ENCODE data around the gene SNX8. TPM values are rescaled to one million over a fixed set of nuclear protein-coding genes. Genes with fewer than 3 reads are reported as not detected.
"Not testable (repeated sequence)": the region's sequence is repeated elsewhere in the genome, so short reads cannot be mapped to it uniquely, and the experiment has no call there.

Gene SNX8
- total and polyA plus RNA-seq, 7 experiments from 2014 or later = 4.7 to 31.5 (median 9.4) TPM

GRCh38 chr7:2270495-2270894 is 43.7 kb downstream of the SNX8 start:
- Mint-ChIP-seq H3K4me3 (no peak overlapping the region), H3K9me3 (no peaks in the 10 kb centered on the region), H3K36me3 (peaks cover 0 to 25% (median 4%) of the 10 kb centered on the region in 5 donors), H3K27ac (no peak overlapping the region), H3K4me1 (no peaks in the 10 kb centered on the region), H3K27me3 (no peaks in the 10 kb centered on the region)
- H3K27me3 ChIP-seq (ENCODE audit: control insufficient read depth in 2 of 2, insufficient read depth in 2 of 2, low read length in 2 of 2) = no peaks in the 10 kb centered on the region
- no peak for ATAC-seq
- H3K4me3 ChIP-seq (ENCODE audit: low read length) = no peak overlapping the region
- CTCF ChIA-PET = no interaction called here
- H3K27ac ChIP-seq (ENCODE audit: low read depth, low read length) = no peak overlapping the region
- POLR2A ChIA-PET = no interaction called here
- H3K9me3 ChIP-seq (ENCODE audit: control insufficient read depth in 2 of 3, low read length in 3 of 3) = no peaks in the 10 kb centered on the region
- H3K36me3 ChIP-seq (ENCODE audit: control insufficient read depth in 2 of 3, insufficient read depth in 3 of 3, low read length in 3 of 3) = peaks cover 0 to 17% (median 0%) of the 10 kb centered on the region in 3 experiments
- DNase-seq = no peak
- no peaks in the 10 kb centered on the region for H3K4me1 ChIP-seq (ENCODE audit: control insufficient read depth in 2 of 2, insufficient read depth in 2 of 2, low read length in 2 of 2)
- intact Hi-C loops (cut with micrococcal nuclease) = no loop called here

- ATAC-seq (no peak), DNase-seq (no peak)
- H3K9me3 ChIP-seq (ENCODE audit: control insufficient read depth in 2 of 3, low read length in 3 of 3) = no peaks in the 10 kb centered on the region
- H3K4me1 ChIP-seq (ENCODE audit: control insufficient read depth in 2 of 2, insufficient read depth in 2 of 2, low read length in 2 of 2) = no peaks in the 10 kb centered on the region
- H3K4me3 ChIP-seq (ENCODE audit: low read length) = no peak overlapping the region
- no peak overlapping the region for H3K27ac ChIP-seq (ENCODE audit: low read depth, low read length)
- H3K36me3 Mint-ChIP-seq = peaks cover 0 to 25% (median 4%) of the 10 kb centered on the region in 5 donors
- H3K27ac Mint-ChIP-seq = no peak overlapping the region
- POLR2A ChIA-PET = no interaction called here
- no peaks in the 10 kb centered on the region for H3K27me3 ChIP-seq (ENCODE audit: control insufficient read depth in 2 of 2, insufficient read depth in 2 of 2, low read length in 2 of 2)
- peaks cover 0 to 17% (median 0%) of the 10 kb centered on the region in 3 experiments for H3K36me3 ChIP-seq (ENCODE audit: control insufficient read depth in 2 of 3, insufficient read depth in 3 of 3, low read length in 3 of 3)
- H3K4me1 Mint-ChIP-seq = no peaks in the 10 kb centered on the region
- H3K9me3 Mint-ChIP-seq = no peaks in the 10 kb centered on the region
- no peaks in the 10 kb centered on the region for H3K27me3 Mint-ChIP-seq
- CTCF ChIA-PET = no interaction called here
- no peak overlapping the region for H3K4me3 Mint-ChIP-seq
- intact Hi-C loops (cut with micrococcal nuclease) = no loop called here
Observed at GRCh38 chr7:2269991-2270460, 44.2 kb downstream of the SNX8 start.

GRCh38 chr7:2269089-2269990 is 44.9 kb downstream of the SNX8 start:
- ATAC-seq = not testable (repeated sequence)

GRCh38 chr7:2266911-2267310 is 47.3 kb downstream of the SNX8 start:
- H3K4me3 Mint-ChIP-seq = no peak overlapping the region
- Histone ChIP-seq H3K4me3 (ENCODE audit: low read length) (no peak overlapping the region), H3K36me3 (ENCODE audit: control insufficient read depth in 2 of 3, insufficient read depth in 3 of 3, low read length in 3 of 3) (peaks cover 0 to 12% (median 0%) of the 10 kb centered on the region in 3 experiments), H3K27me3 (ENCODE audit: control insufficient read depth in 2 of 2, insufficient read depth in 2 of 2, low read length in 2 of 2) (no peaks in the 10 kb centered on the region), H3K4me1 (ENCODE audit: control insufficient read depth in 2 of 2, insufficient read depth in 2 of 2, low read length in 2 of 2) (no peaks in the 10 kb centered on the region), H3K27ac (ENCODE audit: low read depth, low read length) (no peak overlapping the region), H3K9me3 (ENCODE audit: control insufficient read depth in 2 of 3, low read length in 3 of 3) (no peaks in the 10 kb centered on the region)
- no peaks in the 10 kb centered on the region for H3K9me3 Mint-ChIP-seq
- DNase-seq (no peak), ATAC-seq (no peak)
- CTCF ChIA-PET = no interaction called here
- H3K27me3 Mint-ChIP-seq = no peaks in the 10 kb centered on the region
- POLR2A ChIA-PET = no interaction called here
- intact Hi-C loops (cut with micrococcal nuclease) = no loop called here
- peaks cover 0 to 17% (median 6%) of the 10 kb centered on the region in 5 donors for H3K36me3 Mint-ChIP-seq
- peaks cover 0 to 4% (median under 1%) of the 10 kb centered on the region in 7 donors for H3K4me1 Mint-ChIP-seq
- no peak overlapping the region for H3K27ac Mint-ChIP-seq

More at GRCh38 chr7:2269089-2269990, 44.9 kb downstream of the SNX8 start:
- CTCF ChIA-PET; H3K4me1 ChIP-seq (ENCODE audit: control insufficient read depth in 2 of 2, insufficient read depth in 2 of 2, low read length in 2 of 2); H3K27me3 ChIP-seq (ENCODE audit: control insufficient read depth in 2 of 2, insufficient read depth in 2 of 2, low read length in 2 of 2); POLR2A ChIA-PET; DNase-seq; H3K27me3 Mint-ChIP-seq; H3K4me1 Mint-ChIP-seq; H3K9me3 Mint-ChIP-seq; intact Hi-C loops (cut with micrococcal nuclease); H3K27ac ChIP-seq (ENCODE audit: low read depth, low read length); H3K9me3 ChIP-seq (ENCODE audit: control insufficient read depth in 2 of 3, low read length in 3 of 3); H3K4me3 Mint-ChIP-seq; H3K4me3 ChIP-seq (ENCODE audit: low read length): not testable (repeated sequence)
- Mint-ChIP-seq H3K36me3 (peaks cover 0 to 22% (median 6%) of the 10 kb centered on the region in 5 donors), H3K27ac (peak overlapping the region in 1 of 9 donors; percentile 38)
- peaks cover 0 to 11% (median 0%) of the 10 kb centered on the region in 3 experiments for H3K36me3 ChIP-seq (ENCODE audit: control insufficient read depth in 2 of 3, insufficient read depth in 3 of 3, low read length in 3 of 3)

- Mint-ChIP-seq H3K27me3 (no peaks in the 10 kb centered on the region), H3K9me3 (no peaks in the 10 kb centered on the region), H3K4me1 (peaks cover 4 to 20% (median 10%) of the 10 kb centered on the region in 7 donors), H3K36me3 (peaks cover 0 to 6% (median 6%) of the 10 kb centered on the region in 5 donors), H3K4me3 (peak overlapping the region in 2 of 10 donors; percentile 17 to 34), H3K27ac (peak overlapping the region in 1 of 9 donors; percentile 58)
- no peak overlapping the region for H3K4me3 ChIP-seq (ENCODE audit: low read length)
- H3K4me1 ChIP-seq (ENCODE audit: control insufficient read depth in 2 of 2, insufficient read depth in 2 of 2, low read length in 2 of 2) = no peaks in the 10 kb centered on the region
- no peak overlapping the region for H3K27ac ChIP-seq (ENCODE audit: low read depth, low read length)
- DNase-seq (no peak), ATAC-seq (no peak)
- ChIA-PET CTCF (no interaction called here), POLR2A (no interaction called here)
- peaks cover 0 to 3% (median 0%) of the 10 kb centered on the region in 3 experiments for H3K36me3 ChIP-seq (ENCODE audit: control insufficient read depth in 2 of 3, insufficient read depth in 3 of 3, low read length in 3 of 3)
- intact Hi-C loops (cut with micrococcal nuclease) = no loop called here
- H3K27me3 ChIP-seq (ENCODE audit: control insufficient read depth in 2 of 2, insufficient read depth in 2 of 2, low read length in 2 of 2) = no peaks in the 10 kb centered on the region
- no peaks in the 10 kb centered on the region for H3K9me3 ChIP-seq (ENCODE audit: control insufficient read depth in 2 of 3, low read length in 3 of 3)
Observed at GRCh38 chr7:2264158-2264557, 50.1 kb downstream of the SNX8 start.

GRCh38 chr7:2263176-2263575 is 51.1 kb downstream of the SNX8 start:
- ChIA-PET CTCF (no interaction called here), POLR2A (no interaction called here)
- H3K4me3 Mint-ChIP-seq = no peak overlapping the region
- H3K27ac Mint-ChIP-seq = no peak overlapping the region
- Histone ChIP-seq H3K27ac (ENCODE audit: low read depth, low read length) (no peak overlapping the region), H3K36me3 (ENCODE audit: control insufficient read depth in 2 of 3, insufficient read depth in 3 of 3, low read length in 3 of 3) (peaks cover 0 to 3% (median 0%) of the 10 kb centered on the region in 3 experiments), H3K27me3 (ENCODE audit: control insufficient read depth in 2 of 2, insufficient read depth in 2 of 2, low read length in 2 of 2) (no peaks in the 10 kb centered on the region), H3K9me3 (ENCODE audit: control insufficient read depth in 2 of 3, low read length in 3 of 3) (no peaks in the 10 kb centered on the region), H3K4me3 (ENCODE audit: low read length) (no peak overlapping the region), H3K4me1 (ENCODE audit: control insufficient read depth in 2 of 2, insufficient read depth in 2 of 2, low read length in 2 of 2) (no peaks in the 10 kb centered on the region)
- ATAC-seq (no peak), DNase-seq (no peak)
- no peaks in the 10 kb centered on the region for H3K9me3 Mint-ChIP-seq
- peaks cover 5 to 20% (median 10%) of the 10 kb centered on the region in 7 donors for H3K4me1 Mint-ChIP-seq
- intact Hi-C loops (cut with micrococcal nuclease) = no loop called here
- no peaks in the 10 kb centered on the region for H3K27me3 Mint-ChIP-seq
- H3K36me3 Mint-ChIP-seq = peaks cover 0 to 6% (median 6%) of the 10 kb centered on the region in 5 donors
